Activated T-cell treated with anti-CD3 and anti-CD28 coated beads, Interleukin-2, amount 50 U/mL, for 48 hours (primary cell): ENCODE results near the gene SLC2A1.

ENCODE experiments used
- DNase-seq, 2 experiments: peaks; one replicate each; pipeline ENCODE4 v3.0.0-alpha.2; 2020

SLC2A1 gene

DNA sequence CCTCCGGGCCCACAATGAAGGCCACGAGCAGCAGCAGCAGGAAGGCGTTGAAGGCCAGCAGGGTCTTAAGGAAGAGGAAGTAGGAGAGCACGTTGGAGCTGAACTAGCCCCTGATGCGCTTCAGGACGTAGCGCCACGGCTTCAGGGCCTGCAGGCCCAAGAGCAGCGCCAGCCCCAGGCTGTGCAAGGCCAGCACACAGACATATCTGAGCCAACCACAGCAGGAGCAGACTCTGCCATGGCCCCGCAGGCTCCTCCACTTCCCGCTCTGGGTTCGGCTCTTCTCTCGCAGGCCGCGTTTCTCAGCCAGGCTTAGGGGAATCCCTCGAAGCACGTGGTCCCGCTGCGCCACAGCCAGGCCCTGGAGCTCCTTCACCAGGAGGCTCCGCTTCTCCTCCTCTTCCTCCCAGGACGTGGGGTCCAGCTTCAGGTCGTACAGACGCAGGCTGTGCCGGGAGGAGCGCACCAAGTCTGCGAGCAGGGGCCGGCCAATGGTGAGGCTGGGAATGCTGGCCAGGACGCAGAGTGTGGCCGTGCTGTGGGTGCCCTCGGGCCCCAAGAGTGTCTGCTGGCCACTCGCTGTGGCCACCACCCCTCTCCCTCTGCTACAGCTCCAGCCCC, 70.5 kb downstream of the SLC2A1 start:
- no peak for DNase-seq

DNA sequence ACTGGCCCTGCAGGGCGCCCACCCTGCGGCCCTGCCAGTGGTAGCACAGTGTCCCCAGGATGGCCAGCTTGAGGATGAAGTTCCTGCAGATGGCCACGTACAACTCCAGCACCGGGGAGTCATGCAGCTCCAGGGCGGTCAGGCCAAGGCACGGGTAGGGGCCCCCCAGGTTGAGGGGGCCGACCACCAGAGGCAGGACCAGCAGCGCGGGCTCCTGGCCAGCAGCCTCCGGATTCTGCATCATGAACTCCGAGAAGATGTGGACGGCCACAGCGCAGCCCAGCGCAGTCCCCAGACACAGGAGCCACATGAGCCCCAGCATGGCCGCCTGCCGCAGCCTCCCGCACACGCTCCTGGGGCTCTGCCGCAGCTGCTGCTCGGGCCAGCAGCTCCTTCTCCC, 71.3 kb downstream of the SLC2A1 start:
- no peak for DNase-seq

- DNase-seq = no peak
Observed at GRCh38 chr1:42886800-42887199, 71.9 kb downstream of the SLC2A1 start.

DNA sequence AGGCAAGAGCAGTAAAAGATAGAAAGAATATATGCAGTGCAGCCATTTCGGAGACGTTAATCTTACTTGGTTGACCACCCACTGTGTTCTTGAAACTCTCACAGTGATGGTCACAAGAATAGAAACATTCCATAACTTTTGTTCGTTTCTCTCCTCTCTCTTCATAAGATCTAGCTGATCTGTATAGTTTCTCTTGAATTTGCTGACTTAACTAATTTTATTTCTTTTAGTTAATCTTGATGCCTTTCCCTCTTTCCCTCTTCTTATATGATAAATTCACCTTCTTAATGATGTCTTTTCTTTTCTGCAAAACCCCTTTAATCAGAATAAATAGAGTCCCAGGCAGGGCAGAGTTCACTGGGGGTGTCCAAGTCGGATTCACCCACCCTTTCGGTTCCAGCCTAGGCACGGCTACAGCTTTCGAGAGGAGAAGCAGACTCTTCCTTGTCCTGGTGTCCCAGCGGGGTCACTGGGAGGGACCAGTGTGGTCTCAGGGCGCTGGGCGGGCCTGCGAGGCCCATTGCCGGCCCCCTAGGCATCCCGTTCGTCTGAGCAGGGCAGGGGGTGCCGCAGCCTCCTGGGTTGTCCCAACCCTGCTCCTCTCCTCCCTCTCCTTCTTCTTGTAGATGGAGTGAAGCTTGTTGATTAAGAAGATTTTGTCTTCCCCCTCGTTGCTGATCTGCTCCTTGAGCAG, 72.5 kb downstream of the SLC2A1 start:
- DNase-seq = no peak

DNA sequence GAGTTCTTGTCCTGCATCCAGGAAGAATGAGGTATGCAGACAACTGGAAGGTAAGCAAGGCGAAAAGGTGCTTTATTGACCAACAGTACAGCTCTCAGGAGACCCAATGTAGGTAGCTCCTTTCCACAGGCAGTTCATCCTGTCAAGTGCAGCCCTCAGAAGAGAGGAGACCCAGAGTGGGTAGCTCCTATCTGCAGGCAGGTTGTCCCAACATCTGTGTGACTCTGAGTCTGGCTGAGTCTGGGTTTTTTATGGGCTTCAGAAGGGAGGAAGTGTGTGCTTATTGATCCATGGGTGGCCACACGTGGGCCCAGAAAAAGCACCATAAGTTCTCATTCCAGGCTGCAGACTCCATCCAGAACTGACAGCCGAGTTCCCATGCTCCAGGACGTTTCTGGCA, 78.3 kb downstream of the SLC2A1 start:
- no peak for DNase-seq

GRCh38 chr1:42877380-42877779, 81.3 kb downstream of the SLC2A1 start:
- DNase-seq = no peak

DNA sequence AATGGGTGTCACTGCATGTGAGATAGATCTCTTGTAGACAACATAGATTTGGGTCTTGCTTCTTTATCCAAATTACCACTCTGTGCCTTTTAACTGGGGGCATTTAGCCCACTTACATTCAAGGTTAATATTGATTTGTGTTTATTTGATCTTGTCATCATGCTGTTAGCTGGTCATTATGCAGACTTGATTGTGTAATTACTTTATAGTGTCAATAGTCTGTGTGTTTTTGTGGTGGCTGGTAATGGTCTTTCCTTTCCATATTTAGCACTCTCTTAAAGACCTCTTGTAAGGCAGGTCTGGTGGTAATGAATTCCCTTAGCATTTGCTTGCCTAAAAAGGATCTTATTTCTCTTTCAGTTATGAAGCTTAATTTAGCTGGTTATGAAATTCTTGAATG, 82.7 kb downstream of the SLC2A1 start:
- no peak for DNase-seq
